Raji (cell line): Measurements from ENCODE around the gene MALRD1.

Experiments
- POLR2A ChIP-seq: IDR thresholded peaks from 2 replicates; pipeline ENCODE4 v1.6.1; 2011; ENCODE audit warnings: low read depth, low read length, control low read depth; ENCODE audit not compliant: insufficient read depth

Gene MALRD1

DNA sequence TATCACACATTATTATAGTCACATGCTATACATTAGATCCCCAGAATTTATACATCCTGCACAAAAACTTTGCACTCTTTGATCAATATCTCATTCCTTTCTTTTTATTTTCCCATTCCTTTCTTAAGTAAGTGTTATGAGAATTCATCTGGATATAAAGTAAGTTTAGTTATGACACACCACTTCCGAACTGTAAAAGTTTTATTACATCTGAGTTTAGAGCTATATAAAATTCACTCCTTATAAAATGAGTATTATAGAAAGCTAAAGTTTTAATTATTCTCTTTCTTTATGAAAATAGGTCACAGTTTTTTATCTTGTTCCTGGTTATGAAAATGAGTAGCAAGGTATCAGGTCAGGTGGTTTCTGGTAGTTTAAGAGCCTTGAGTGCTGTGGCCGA is 683.0 kb downstream of the MALRD1 start:
- no peak for TF ChIP-seq POLR2A

DNA sequence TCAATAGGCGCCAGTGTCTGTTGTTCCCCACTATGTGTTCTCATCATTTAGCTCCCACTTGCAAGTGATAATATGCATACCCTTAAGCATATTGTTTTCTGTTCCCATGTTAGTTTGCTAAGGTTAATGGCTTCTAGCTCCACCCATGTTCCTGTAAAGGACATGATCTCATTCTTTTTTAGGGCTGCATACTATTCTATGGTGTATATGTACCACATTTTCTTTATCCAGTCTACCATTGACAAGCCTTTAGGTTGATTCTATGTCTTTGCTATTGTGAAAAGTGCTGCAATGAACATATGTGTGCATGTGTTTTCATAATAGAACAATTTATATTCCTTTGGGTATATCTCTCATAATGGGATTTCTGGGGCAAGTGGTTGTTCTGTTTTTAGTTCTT is 689.8 kb downstream of the MALRD1 start:
- TF ChIP-seq POLR2A: no peak

DNA sequence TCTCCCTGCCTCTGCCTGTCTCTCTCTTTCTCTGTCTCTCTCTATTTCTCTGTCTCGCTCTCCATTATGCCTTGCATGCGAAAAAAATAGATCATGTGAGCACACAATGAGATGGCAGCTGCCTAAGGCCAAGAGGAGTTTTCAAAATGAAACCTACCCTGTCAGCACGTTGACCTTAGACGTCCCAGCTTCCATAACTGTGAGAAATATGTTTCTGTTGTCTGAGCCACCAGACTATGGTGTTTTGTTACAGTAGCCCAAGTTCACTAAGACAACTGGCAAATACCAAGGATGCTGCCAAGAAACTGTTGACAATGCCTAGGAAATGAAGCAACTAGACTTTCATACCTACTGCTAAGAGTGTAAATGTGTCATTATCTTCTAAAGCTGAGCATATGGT is 697.1 kb downstream of the MALRD1 start:
- TF ChIP-seq POLR2A: no peak

DNA sequence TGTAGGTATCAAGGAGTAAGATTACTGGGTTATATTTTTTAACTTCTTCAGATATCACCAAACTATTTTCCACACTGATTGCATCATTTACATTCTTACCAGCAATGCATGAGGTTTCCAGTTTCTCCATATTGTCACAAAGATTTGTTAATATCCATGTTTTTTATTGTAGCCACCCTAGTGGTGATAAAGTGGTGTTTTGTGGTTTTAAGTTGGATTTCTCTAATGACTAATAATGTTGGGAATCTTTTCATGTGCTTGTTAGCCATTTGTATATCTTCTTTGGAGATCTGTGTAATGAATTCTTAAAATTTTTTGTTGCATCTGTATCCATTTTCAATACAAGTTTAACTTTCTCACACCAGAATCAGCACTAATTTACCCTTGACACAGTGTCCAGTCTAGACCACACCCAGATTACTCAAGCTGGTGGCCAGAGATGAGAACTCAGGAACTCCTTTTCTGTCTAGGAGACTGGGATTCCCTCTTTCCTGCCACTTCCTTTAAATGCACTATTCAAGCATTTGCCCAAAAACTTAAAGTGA is 700.7 kb downstream of the MALRD1 start:
- no peak for TF ChIP-seq POLR2A

DNA sequence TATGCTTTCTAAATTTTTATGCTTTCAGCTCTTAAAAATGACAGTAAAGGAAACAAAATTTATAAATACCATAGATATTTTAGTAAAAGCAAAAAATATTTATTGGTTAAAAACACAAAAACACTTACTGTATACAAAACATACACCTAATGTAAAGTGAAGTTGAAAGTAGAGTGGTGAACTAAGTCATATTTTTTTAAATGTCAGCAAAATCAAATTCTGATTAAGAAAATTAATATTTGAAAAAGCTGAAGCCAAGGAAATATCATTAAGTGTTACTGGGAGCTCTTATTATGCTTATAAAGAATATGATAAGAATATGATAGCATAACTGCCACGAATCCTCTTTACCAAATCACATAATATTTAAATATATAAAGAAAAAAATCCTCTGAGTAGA is 702.4 kb downstream of the MALRD1 start:
- TF ChIP-seq POLR2A: no peak

DNA sequence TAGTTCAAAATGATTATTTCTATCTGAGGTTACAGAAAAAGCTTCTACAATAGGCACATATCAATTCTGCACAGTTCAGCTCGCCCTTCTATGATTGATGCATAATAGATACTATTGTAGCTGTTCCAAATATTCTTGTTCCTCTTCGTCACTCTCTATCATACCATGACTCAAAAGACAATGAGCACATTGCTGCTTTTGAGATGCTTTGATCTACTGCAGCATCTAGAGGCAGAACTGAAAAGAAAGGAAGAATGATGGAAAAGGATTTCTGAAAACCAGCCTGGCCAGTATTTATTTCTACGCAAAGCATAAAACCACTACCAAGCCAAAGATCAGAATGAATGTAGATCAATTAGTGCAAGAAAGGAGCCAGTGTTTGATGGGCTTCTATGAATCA is 708.3 kb downstream of the MALRD1 start:
- TF ChIP-seq POLR2A: no peak

DNA sequence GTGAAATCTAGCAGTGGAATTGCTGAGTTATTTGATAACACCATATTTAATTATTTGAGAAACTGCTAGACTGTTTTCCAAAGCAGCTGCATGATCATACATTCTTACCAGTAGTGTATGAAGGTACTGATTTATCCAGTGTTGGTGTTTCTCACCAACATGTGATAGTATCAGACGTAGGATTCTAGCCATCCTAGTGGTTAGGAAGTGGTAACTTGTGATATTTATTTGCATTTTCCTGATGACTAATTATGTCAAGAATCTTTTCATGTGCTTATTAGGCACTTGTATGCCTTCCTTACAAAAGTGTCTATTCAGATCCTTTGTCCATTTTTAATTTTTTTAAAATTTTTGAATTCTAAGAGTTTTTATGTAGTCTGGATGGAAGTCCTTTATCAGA is 713.4 kb downstream of the MALRD1 start:
- TF ChIP-seq POLR2A: no peak

DNA sequence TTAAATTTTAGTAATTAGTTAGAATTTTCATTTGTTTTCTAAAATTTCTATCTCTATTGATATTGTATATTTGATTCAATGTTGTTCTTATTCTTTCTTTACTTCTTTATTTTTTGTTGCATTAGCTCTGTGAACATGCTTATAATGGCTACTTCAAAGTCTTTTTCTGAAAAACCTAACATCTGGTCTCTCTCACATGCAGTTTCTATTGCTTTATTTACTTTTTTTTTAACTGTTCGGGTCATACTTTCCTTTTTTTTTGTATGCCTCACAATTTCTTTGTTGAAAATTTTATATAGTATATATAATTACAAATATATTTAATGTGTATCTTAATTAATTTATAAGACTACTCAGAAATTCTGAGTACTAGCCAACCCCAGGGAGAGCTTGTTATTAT is 715.5 kb downstream of the MALRD1 start:
- TF ChIP-seq POLR2A: no peak

DNA sequence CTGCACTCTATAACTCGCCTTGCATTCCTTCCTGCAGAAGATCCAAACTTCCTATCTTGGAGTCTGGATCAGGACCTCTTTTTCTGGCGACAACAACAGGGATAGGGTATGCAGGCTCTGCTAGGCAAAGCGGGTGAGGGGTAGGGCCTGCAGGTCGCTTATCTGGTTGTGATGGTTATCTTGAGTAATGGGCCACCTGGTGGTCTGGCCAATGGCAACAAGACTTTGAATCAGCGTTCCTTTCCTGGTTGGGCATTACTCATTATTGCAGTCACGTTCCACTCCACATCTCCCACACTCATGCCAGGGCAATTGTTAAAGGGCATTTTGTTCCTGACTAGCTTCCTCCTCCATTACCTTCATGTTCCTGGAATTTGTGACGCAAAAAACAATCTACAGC is 719.3 kb downstream of the MALRD1 start:
- no peak for TF ChIP-seq POLR2A

DNA sequence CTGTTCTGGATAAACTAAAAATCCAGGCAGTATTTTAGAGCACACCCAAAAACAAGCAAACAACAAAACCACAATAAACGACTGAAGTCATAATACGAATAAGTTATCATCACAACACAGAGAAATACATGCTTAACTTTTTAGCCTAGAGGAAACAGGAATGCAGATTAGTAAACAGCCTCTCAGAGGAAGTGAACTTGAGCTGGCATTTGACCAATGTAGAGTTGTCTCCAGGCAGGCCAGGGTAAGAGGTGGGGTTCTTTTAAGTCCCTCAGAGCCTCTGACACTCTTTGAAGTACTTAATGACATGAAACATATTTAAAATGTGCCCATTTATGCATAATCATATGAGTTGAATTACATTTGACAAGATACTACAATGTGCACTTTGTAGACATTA is 724.4 kb downstream of the MALRD1 start:
- no peak for TF ChIP-seq POLR2A

DNA sequence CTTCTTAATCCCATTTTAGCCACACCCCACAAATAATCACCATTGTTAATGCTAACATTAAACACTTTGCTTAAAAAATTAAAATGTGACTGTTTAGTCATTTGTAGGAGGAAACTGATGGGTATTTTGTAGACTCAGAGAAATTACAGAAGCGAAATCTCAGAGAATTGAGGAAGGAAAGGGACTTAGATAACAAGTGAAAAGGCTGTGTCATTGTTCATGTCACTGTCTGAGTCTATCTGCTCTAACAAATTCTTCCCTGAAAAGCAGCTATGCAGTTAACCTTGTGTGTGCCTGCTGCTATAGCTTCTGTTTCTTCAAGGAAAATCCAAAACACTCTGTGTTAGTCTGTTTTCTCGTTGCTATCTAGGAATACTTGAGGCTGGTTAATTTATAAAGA is 726.7 kb downstream of the MALRD1 start:
- TF ChIP-seq POLR2A: no peak

DNA sequence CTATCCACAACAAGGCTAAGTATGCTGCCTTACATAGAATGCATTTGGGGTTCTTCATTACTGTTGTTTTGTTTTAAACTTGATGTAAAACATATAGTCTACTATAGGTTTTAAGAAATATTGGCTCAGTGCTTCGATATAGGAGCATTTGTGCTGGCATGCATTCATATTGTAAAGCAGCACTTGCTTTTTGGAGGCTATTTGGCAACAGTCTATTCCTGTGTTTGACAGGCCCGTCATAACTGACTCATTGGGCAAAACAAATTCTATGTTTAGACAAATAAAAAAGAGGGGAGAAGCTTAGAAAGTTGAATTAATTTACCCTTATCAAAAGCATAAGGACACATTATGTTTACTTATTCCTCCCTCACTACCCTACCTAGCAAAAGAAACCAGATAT is 729.2 kb downstream of the MALRD1 start:
- no peak for TF ChIP-seq POLR2A

DNA sequence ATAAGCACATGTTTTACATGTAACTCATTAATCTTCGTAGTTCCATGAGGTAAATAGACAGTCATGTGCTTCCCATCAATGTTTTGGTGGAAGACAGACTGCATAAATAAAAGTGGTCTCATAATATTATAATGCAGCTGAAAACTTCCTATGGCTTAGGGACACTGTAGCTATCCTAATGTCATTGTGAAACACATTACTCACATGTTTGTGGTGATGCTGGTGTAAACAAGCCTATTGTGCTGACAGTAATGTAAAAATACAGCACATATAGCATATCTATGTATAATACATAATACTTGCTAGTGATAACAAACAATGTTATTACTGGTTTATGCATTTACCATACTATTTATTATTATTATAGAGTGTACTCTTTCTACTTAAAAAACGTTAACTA is 730.4 kb downstream of the MALRD1 start:
- no peak for TF ChIP-seq POLR2A

DNA sequence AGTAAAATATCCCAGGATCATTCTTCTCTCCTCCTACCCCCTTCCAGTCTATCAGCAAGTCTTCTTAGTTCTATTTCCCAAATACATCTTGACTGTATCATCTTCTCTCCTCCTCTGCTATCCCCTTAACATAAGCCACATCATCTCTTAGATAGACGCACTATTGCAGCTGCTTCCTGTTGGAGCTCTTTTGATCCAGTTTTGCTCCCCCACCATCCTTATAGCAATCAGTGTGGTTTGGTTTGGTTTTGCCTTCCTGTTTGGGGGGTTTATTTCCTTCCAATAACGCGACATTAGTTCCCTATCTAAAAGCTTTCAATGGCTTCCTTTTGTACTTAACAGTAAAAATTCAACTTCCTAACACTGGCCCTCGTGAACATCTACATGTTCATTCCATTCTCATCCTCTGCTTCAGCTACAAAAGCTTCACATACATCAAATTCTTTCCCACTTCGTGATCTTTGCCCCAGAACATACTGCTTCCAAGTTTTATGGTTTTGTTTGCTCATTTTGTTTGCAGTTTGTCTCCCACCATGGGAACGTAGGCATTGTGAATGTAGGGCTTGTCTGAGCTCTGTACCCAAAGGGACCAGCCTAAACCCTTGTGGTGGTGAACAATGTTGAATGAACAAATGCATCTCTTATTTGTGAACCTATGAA is 734.0 kb downstream of the MALRD1 start:
- TF ChIP-seq POLR2A: no peak

DNA sequence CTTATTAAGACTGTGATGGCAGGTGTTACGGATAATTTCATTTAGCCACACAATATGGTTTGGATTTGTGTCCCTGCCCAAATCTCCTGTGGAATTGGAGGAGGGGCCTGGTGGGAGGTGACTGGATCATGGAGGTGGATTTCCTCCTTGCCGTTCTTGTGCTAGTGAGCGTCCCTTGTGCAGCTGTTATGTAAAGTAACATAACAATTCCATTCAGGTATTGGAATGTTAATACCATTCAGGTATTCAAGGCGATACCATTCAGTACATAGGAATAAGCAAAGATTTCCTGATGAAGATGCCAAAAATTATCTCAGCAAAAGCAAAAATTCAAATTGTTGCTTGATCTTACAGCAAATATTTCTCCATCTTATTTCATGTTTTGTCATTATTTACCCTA is 735.1 kb downstream of the MALRD1 start:
- no peak for TF ChIP-seq POLR2A
